Aorta (tissue), 5 donors: ENCODE measurements around the gene ESRRG. TPM values are rescaled to one million over a fixed set of nuclear protein-coding genes. Genes with fewer than 3 reads are reported as not detected.

ENCODE experiments used
- ATAC-seq: fragments of 200-7000 bp; cut with Tn5 transposase; one replicate; pipeline ENCODE4 v1.9.1; 2022; ENCODE audit warnings: moderate library complexity; ENCODE audit not compliant: low FRiP score
- DNase-seq, 2 donors: peaks; one replicate each; pipeline ENCODE4 v3.0.0-alpha.2; 2020
- H3K27ac ChIP-seq, 2 donors: one replicate each; pipeline ENCODE4 v1.5.1; 2013; ENCODE audit warnings: low read length in 2 of 2, mild to moderate bottlenecking in 2 of 2, moderate library complexity in 2 of 2, control low read depth in 1 of 2, inconsistent platforms in 1 of 2, low read depth in 1 of 2
- H3K27me3 ChIP-seq, 2 donors: one replicate each; pipeline ENCODE4 v1.6.1; 2013; ENCODE audit warnings: control low read depth in 1 of 2, low read length in 1 of 2, mild to moderate bottlenecking in 1 of 2, moderate library complexity in 1 of 2; ENCODE audit not compliant: insufficient read depth in 2 of 2, control insufficient read depth in 1 of 2
- H3K36me3 ChIP-seq, 2 donors: one replicate each; pipeline ENCODE4 v1.6.1; 2013; ENCODE audit warnings: control low read depth in 1 of 2, low read length in 1 of 2, mild to moderate bottlenecking in 1 of 2; ENCODE audit not compliant: insufficient read depth in 2 of 2, control insufficient read depth in 1 of 2
- H3K4me1 ChIP-seq, 2 donors: one replicate each; pipeline ENCODE4 v1.6.1; 2013; ENCODE audit warnings: low read length in 2 of 2, control low read depth in 1 of 2, mild to moderate bottlenecking in 1 of 2, moderate library complexity in 1 of 2; ENCODE audit not compliant: insufficient read depth in 2 of 2, control insufficient read depth in 1 of 2
- H3K4me3 ChIP-seq, 2 donors: one replicate each; pipeline ENCODE4 v1.5.1; 2013; ENCODE audit warnings: low read length in 2 of 2, control low read depth in 1 of 2, mild to moderate bottlenecking in 1 of 2
- H3K9me3 ChIP-seq: one replicate; pipeline ENCODE4 v1.6.1; 2013; ENCODE audit warnings: mild to moderate bottlenecking, low read length; ENCODE audit not compliant: control insufficient read depth
- WGBS, 2 donors: extraction: QIAGEN DNeasy Blood & Tissue Kit; methylation state at CpG; one replicate each; pipeline ENCODE4 v1.1.7; 2013; 5-methylcytosine and 5-hydroxymethylcytosine counted together
- intact Hi-C, 2 donors: fragments of 100-400 bp; cut with DNase I; formaldehyde crosslinking; loops; one replicate each; pipeline versions ENCODE4 v1.14.2 to v1.15.0; 2022
- polyA plus RNA-seq, 2 donors: library from polyadenylated mRNA; stranded (reverse); fragments of 200-250 nt; gene quantifications; one replicate each; pipeline ENCODE4 v1.2.3, GENCODE V29; 2013
- total RNA-seq, 2 donors: library from RNA; stranded (reverse); fragmentation: NEBNext Ultra II Directional; extraction: Animal tissue kit (Norgen Biotek cat#: 25700); gene quantifications; one replicate each; pipeline ENCODE4 v1.2.1, GENCODE V29; 2021
- donor health status: healthy with polysubstance abuse.
- donor health status: Bipolar disorder and iron deficiency.
- donor health status: DM: no; HTN: no; CAD: no.
- donor health status: DM: no; HTN: no; CAD: no.
- donor health status: DM: yes; HTN: yes; CAD: no.

The ESRRG gene
- total and polyA plus RNA-seq, 4 donors = 0.21 to 1.3 TPM; not detected in 2

DNA sequence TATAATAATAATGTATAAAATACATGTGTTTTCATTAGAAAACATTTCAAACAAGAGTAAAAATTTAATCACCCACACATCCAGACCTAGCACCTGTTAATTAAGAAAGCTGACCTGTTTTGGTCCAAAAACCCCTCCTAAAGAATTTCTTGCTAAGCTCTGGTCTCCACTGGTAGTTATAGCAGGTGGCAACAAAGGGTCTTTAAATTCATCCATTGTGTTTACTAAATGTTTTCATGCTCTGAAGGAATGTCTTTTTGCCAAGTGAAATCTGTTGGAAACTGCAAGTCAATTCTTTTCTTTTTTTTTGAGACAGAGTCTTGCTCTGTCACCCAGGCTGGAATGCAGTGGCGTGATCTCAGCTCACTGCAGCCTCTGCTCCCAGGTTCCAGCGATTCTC, 141.1 kb downstream of the ESRRG start:
- H3K9me3 ChIP-seq = peaks cover 2% of the 10 kb centered on the region
- no peaks in the 10 kb centered on the region for H3K27me3 ChIP-seq
- H3K4me1 ChIP-seq = no peaks in the 10 kb centered on the region
- no peak overlapping the region for H3K4me3 ChIP-seq
- WGBS, 2 donors = 78 to 86% methylated on average over 2 of the region's 2 CpGs
- intact Hi-C loops = no loop called here
- ATAC-seq (no peak), DNase-seq (no peak)
- H3K27ac ChIP-seq = no peak overlapping the region
- no peaks in the 10 kb centered on the region for H3K36me3 ChIP-seq

DNA sequence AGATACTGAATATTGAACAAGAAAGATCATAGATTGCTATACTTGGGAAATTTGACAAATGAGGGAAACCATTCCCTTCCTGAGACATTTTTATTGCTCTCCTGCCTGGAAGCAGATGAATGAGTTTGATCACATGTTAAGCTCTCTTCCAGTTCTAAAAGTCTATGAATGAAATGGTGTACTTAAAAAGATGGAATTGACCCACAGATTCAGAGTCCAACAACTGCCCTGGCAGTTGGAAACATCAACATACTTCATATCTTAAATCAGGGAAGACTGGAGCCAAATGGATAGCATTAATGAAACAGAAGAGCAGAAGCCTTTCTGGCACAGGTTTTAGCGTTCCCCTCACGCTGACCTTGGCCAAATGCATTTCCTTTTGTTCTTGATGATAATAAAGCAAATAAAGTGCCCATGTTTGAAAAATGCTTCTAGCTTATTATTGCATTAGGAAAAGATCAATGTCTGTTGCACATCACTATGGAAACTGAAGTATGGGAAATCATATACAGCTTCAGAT, 142.6 kb downstream of the ESRRG start:
- WGBS, 2 donors = 7 to 14% methylated on average over 2 of the region's 2 CpGs
- Histone ChIP-seq H3K4me3 (no peak overlapping the region), H3K27ac (no peak overlapping the region), H3K27me3 (no peaks in the 10 kb centered on the region), H3K36me3 (no peaks in the 10 kb centered on the region), H3K4me1 (no peaks in the 10 kb centered on the region), H3K9me3 (peaks cover 2% of the 10 kb centered on the region)
- ATAC-seq (no peak), DNase-seq (no peak)
- intact Hi-C loops = no loop called here

DNA sequence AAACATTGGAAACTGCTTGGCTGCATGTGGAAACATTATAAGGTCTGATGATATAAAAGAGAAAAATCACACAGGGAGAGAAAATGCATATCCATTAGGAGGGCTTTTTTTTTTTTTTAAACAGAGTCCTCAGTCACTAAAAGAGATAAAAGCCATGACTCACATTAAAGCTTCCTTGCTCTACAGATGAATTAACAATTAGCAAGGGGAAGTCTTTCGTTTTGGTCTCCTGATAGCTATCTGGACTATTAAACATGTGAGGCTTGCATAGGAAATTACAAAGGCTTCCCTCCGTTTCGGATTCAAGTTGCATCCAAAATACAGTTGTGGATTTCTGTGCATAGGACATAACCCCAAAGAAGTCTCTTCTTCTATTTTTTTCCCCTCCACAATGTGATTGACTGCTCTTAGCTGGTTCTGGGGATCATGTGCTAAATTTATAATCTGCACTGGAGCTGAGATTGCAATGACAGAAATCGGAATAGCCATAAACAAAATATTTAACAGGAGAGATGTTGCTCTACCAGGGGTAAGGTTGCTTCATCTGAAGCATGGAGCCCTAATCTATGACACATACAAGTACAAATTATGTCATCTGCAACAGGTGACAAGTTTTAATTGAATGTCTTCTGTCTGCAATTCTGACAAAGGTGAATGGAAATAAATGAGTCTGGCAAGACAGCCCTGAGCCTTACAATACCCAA, 146.8 kb downstream of the ESRRG start:
- H3K4me1 ChIP-seq = no peaks in the 10 kb centered on the region
- no peak for DNase-seq
- intact Hi-C loops = no loop called here
- H3K9me3 ChIP-seq = no peaks in the 10 kb centered on the region
- H3K27me3 ChIP-seq = no peaks in the 10 kb centered on the region
- H3K27ac ChIP-seq = no peak overlapping the region
- 61 to 63% methylated on average over 4 of the region's 4 CpGs for WGBS, 2 donors
- no peaks in the 10 kb centered on the region for H3K36me3 ChIP-seq
- H3K4me3 ChIP-seq = no peak overlapping the region
- ATAC-seq = no peak

DNA sequence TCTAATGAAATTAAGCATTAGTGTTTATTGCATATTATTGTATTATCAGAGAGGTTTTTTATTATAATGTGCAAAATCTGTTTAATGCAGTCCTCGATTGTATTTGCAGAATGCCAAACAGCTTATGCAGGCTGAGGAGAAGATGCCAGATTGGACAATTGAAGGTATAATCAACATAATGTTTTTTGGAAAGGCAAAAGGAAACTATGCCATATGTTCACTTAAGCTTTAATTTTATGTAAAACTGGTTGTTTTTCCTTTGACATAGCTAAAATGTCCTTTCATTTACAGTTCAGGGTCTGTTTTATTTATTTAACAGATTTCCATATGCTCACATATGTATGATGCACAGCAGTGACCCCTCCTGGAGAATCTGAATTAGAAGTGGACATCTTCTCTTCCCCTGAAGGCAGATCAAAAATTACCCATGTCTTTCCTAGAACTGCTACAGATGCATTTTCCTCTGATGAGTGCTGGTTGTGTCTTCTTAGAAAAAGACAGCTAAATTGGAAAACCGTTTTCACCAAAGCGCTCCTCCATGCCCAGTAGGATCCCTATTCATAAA, 156.5 kb downstream of the ESRRG start:
- DNase-seq = no peak

DNA sequence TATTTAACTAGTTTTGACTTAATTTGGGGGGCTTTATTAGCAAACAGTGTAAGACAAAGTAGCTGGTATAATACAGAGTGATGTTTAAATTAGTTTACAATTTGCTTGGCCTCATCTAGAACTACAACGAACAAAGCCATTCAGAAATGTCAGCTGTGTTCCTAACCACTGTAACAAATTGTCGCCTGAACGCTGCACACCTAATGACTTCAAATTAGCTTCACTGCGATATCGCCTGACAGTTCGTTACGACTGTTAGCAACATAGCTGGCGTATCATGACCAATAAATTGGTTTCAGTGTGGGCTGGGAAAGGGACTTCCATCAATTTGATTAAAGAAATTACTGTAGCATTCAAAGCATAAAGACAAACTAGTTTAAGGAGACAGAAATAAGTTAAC, 160.1 kb downstream of the ESRRG start:
- Histone ChIP-seq H3K36me3 (no peaks in the 10 kb centered on the region), H3K4me3 (no peak overlapping the region), H3K27me3 (no peaks in the 10 kb centered on the region), H3K4me1 (no peaks in the 10 kb centered on the region), H3K27ac (no peak overlapping the region), H3K9me3 (no peaks in the 10 kb centered on the region)
- no peak for ATAC-seq
- no peak for DNase-seq
- WGBS, 2 donors = 89 to 90% methylated on average over 8 of the region's 8 CpGs
- intact Hi-C loops = no loop called here

More for the DNA sequence above, 156.5 kb downstream of the ESRRG start:
- Histone ChIP-seq H3K36me3 (no peaks in the 10 kb centered on the region), H3K9me3 (no peaks in the 10 kb centered on the region), H3K27me3 (no peaks in the 10 kb centered on the region), H3K4me1 (no peaks in the 10 kb centered on the region), H3K4me3 (no peak overlapping the region), H3K27ac (no peak overlapping the region)
- WGBS, 2 donors = 47 to 85% methylated on average over 3 of the region's 3 CpGs
- no peak for ATAC-seq
- intact Hi-C loops = no loop called here

DNA sequence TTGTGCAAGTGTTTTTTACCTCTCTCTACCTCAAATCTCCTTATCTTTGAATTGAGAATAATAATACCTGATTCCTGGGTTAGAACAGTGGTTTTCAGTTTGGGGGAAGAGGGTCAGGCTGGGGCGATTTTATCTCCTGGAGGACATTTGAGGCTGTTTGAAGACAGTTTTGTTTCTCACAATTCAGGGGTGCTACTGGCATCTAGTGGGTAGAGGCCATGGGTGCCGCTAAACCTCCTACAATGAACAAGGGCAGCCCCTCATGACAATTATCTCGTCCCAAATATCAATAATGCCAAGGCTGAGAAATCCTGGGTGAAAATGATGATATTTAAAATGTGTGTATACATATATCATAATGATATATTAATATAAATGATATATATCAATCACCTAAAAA, 160.8 kb downstream of the ESRRG start:
- Histone ChIP-seq H3K36me3 (no peaks in the 10 kb centered on the region), H3K27ac (no peak overlapping the region), H3K27me3 (no peaks in the 10 kb centered on the region), H3K4me1 (no peaks in the 10 kb centered on the region), H3K4me3 (no peak overlapping the region), H3K9me3 (no peaks in the 10 kb centered on the region)
- no peak for ATAC-seq
- 68 to 70% methylated on average over 3 of the region's 3 CpGs for WGBS, 2 donors
- DNase-seq = no peak
- intact Hi-C loops = no loop called here

DNA sequence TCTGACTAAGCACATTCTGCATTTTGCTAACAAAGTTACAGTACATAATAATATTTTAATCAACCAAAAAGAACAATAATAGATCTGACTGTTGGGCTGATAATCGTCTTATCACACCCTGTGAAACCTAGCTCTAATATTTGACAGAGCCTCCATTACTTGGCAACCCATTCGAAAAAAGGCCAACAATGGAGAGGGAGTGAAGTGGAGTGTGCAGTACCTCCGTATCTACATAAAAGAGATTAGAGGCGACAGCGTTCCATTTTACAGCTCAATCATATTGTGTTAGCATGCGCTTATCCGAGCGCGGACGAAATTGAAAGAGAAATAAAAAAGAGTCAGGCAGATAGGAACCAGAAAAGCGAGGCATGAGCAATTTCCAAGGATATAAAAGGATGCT, 162.7 kb downstream of the ESRRG start:
- no peaks in the 10 kb centered on the region for H3K36me3 ChIP-seq
- no peak overlapping the region for H3K4me3 ChIP-seq
- DNase-seq = no peak
- no peaks in the 10 kb centered on the region for H3K27me3 ChIP-seq
- no peak overlapping the region for H3K27ac ChIP-seq
- no peaks in the 10 kb centered on the region for H3K4me1 ChIP-seq
- ATAC-seq = no peak
- intact Hi-C loops = no loop called here
- 86 to 93% methylated on average over 11 of the region's 11 CpGs for WGBS, 2 donors
- H3K9me3 ChIP-seq = no peaks in the 10 kb centered on the region

DNA sequence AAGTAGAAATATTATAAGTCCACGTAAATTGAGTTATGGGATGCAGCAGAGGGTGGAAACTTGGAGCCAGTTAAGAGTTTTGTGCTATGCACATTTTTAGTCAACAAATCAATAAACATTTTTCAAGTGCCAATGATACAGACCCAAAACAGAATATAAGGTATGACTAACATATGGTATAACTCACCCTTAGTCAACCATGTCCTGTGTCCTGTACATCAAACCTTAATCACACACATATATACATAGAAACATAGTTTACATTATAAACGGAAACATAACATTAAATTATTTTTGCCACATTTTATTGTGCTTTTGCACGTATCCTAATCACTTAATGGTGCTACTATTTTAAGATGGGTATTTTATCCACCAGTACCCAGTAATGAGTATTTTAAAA, 163.9 kb downstream of the ESRRG start:
- no peaks in the 10 kb centered on the region for H3K36me3 ChIP-seq
- 64 to 68% methylated on average over 3 of the region's 3 CpGs for WGBS, 2 donors
- no peaks in the 10 kb centered on the region for H3K9me3 ChIP-seq
- H3K4me3 ChIP-seq = no peak overlapping the region
- no peaks in the 10 kb centered on the region for H3K27me3 ChIP-seq
- no peak overlapping the region for H3K27ac ChIP-seq
- H3K4me1 ChIP-seq = no peaks in the 10 kb centered on the region
- intact Hi-C loops = no loop called here
- no peak for DNase-seq
- no peak for ATAC-seq

DNA sequence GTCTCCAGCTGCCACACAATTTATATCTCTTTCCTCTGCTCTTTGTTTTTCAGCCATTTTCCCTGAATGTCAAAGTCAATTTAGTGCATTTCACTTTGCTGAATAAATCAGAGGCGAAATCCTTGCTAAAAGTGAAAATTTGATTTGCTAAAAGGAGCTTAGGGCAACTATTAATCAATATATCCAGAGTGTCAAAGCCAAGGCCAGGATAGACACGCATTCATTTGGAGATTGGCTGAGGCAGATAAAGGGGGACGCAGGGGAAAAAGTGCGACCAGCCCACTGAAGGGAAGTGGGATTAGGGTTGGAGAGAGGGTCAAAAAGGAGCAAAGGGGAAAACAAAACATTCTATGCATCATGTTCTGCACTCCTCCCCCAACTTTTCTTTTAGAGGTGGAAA, 167.6 kb downstream of the ESRRG start:
- ATAC-seq = no peak
- no peaks in the 10 kb centered on the region for H3K4me1 ChIP-seq
- no peak overlapping the region for H3K27ac ChIP-seq
- no peak for DNase-seq
- H3K27me3 ChIP-seq = no peaks in the 10 kb centered on the region
- no peak overlapping the region for H3K4me3 ChIP-seq
- no peaks in the 10 kb centered on the region for H3K36me3 ChIP-seq
- H3K9me3 ChIP-seq = no peaks in the 10 kb centered on the region
- WGBS, 2 donors = 55 to 58% methylated on average over 4 of the region's 4 CpGs
- intact Hi-C loops = no loop called here
